AG08396 (cell line): Measurements from ENCODE around the gene ATP5PB.
A peak's percentile ranks its signal among the peaks of the same experiment; 100 is the strongest.

Experiments
- DNase-seq: peaks from one replicate; pipeline ENCODE4 v3.0.0; 2012; ENCODE audit warnings: low spot score, mixed read lengths

ATP5PB gene

GRCh38 chr1:111446967-111447892 lies 2.0 kb upstream of the ATP5PB start:
- no peak for DNase-seq

GRCh38 chr1:111448482-111448917 lies 764 bp upstream of the ATP5PB start:
- peak; percentile 34 for DNase-seq

GRCh38 chr1:111449703-111450017 lies 396 bp downstream of the ATP5PB start:
- DNase-seq: no peak

- DNase-seq: no peak
Measured at GRCh38 chr1:111450185-111450584, 921 bp downstream of the ATP5PB start.

GRCh38 chr1:111452581-111452980 lies 3.3 kb downstream of the ATP5PB start:
- DNase-seq: no peak

GRCh38 chr1:111453706-111454105 lies 4.4 kb downstream of the ATP5PB start:
- no peak for DNase-seq

GRCh38 chr1:111454859-111455641 lies 5.8 kb downstream of the ATP5PB start:
- no peak for DNase-seq

- DNase-seq: no peak
Measured at GRCh38 chr1:111455642-111456031, 6.4 kb downstream of the ATP5PB start.

- no peak for DNase-seq
Measured at GRCh38 chr1:111461765-111462164, 12.5 kb downstream of the ATP5PB start.

- no peak for DNase-seq
Measured at GRCh38 chr1:111462370-111463028, 13.2 kb downstream of the ATP5PB start.

- peak; percentile 26 for DNase-seq
Measured at GRCh38 chr1:111463029-111463683, 13.9 kb downstream of the ATP5PB start.

- DNase-seq: no peak
Measured at GRCh38 chr1:111465754-111466153, 16.5 kb downstream of the ATP5PB start.

- DNase-seq: no peak
Measured at GRCh38 chr1:111466480-111466879, 17.2 kb downstream of the ATP5PB start.

GRCh38 chr1:111467865-111468716 lies 18.8 kb downstream of the ATP5PB start:
- DNase-seq: no peak

- DNase-seq: no peak
Measured at GRCh38 chr1:111468717-111469100, 19.4 kb downstream of the ATP5PB start.

- DNase-seq: no peak
Measured at GRCh38 chr1:111469539-111469938, 20.3 kb downstream of the ATP5PB start.

GRCh38 chr1:111470596-111470995 lies 21.3 kb downstream of the ATP5PB start:
- no peak for DNase-seq

- DNase-seq: no peak
Measured at GRCh38 chr1:111471012-111471411, 21.7 kb downstream of the ATP5PB start.

GRCh38 chr1:111471538-111471937 lies 22.3 kb downstream of the ATP5PB start:
- DNase-seq: no peak

- DNase-seq: no peak
Measured at GRCh38 chr1:111474106-111474505, 24.8 kb downstream of the ATP5PB start.

GRCh38 chr1:111474521-111474920 lies 25.3 kb downstream of the ATP5PB start:
- DNase-seq: no peak
